Stimulated activated CD4-positive, alpha-beta T cell treated with anti-CD3 and anti-CD28 coated beads, Interleukin-4, amount 100 ng/mL, for 1 hour (primary cell): ENCODE data around the gene NKX6-2.
"Not testable (repeated sequence)": the region's sequence is repeated elsewhere in the genome, so short reads cannot be mapped to it uniquely, and the experiment has no call there.

Experiments
- DNase-seq: peaks from one replicate; pipeline ENCODE4 v3.0.0-alpha.2; 2020

Gene NKX6-2

DNA sequence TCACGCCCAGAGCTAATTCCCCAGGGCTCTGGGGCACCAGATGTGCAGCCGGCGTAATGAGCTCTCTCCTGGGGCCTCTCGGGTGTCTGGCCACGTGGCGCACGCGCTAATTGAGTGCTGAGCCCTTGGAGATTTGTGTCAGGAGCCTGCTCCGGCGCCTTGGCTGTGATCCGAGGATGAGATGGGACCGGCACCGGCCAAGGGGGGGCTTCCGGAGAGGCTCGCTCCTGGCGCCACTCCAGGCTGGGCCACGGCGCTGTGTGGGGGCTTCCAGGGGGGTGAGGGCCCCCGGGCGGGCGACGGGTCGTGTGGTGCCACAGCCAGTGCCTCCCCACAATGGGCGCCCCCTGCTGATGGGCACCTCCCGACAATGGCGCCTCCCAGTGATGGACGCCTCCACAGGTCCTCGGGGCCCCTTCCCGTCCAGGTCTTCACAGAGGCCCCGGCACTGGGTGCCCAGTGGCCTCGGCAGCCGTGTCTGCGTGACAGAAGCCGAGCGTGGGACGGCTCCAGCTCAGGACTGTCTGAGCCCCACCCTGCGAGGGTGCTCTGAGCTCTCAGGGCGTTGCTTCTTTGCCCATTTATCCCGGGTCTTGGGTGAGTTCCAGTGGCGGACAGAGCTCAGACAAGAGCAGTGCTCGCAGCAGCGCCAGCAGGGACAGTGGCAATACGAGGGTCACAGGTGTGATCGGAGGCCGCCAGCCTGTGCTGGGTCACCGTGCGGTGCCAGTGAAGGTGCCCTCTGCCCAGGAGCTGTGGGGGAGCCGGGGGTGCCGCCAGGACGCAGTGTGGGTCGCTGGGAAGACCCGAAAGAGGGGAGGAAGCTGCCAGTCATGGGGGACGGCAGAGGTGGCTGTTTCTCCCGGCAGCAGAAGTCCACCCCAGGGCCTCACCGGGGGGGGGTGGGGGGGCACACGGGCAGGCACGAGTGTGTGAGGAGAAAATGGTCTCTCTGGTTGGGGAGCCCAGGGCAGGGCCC is 8.2 kb upstream of the NKX6-2 start:
- no peak for DNase-seq

DNA sequence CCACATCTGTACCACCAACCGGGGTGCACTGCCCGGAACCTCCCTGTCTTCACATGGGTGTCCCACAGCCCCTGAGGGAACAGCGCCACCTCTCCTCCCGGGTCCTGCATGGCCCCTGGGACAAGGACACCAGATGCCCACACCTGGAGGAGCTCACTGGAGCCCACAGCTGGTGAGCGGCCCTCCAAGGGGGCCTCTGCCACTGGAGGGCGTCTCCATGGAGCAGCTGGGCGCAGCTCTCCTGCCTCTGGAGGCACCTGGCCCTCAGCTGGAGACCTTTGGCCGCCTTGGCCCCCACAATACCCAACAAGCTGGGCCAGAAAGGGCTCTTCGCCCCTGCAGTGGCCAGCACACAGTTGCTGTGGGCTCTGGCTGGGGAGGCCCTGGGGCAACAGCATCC is 7.3 kb upstream of the NKX6-2 start:
- DNase-seq: no peak

DNA sequence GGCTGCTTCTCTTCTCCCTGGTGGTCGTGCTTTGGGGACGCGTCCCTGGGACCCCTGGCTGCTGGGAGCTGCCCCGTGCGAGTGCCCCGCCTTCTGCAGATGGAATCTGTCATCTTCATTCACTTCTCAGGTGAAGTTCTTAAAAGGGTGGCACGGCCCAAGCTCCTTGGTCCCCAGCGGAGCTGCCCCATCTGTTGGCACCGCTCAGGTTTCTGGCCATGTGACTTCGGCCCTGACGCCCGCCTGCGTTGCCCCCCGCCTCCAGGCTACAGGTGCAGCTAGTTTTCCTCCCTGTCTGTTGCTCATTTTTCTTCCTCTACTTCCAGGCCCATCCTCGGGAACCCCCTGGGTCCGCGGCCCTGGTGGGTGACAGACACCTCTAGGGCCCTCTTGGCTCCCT is 6.8 kb upstream of the NKX6-2 start:
- no peak for DNase-seq

DNA sequence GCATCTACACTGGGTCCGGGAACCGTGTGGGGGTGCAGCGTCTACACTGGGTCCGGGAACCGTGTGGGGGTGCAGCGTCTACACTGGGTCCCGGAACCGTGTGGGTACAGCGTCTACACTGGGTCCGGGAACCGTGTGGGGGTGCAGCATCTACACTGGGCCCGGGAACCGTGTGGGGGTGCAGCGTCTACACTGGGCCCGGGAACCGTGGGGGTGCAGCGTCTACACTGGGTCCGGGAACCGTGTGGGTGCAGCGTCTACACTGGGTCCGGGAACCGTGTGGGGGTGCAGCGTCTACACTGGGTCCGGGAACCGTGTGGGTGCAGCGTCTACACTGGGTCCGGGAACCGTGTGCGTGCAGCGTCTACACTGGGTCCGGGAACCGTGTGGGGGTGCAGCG is 6.2 kb upstream of the NKX6-2 start:
- DNase-seq: not testable (repeated sequence)

DNA sequence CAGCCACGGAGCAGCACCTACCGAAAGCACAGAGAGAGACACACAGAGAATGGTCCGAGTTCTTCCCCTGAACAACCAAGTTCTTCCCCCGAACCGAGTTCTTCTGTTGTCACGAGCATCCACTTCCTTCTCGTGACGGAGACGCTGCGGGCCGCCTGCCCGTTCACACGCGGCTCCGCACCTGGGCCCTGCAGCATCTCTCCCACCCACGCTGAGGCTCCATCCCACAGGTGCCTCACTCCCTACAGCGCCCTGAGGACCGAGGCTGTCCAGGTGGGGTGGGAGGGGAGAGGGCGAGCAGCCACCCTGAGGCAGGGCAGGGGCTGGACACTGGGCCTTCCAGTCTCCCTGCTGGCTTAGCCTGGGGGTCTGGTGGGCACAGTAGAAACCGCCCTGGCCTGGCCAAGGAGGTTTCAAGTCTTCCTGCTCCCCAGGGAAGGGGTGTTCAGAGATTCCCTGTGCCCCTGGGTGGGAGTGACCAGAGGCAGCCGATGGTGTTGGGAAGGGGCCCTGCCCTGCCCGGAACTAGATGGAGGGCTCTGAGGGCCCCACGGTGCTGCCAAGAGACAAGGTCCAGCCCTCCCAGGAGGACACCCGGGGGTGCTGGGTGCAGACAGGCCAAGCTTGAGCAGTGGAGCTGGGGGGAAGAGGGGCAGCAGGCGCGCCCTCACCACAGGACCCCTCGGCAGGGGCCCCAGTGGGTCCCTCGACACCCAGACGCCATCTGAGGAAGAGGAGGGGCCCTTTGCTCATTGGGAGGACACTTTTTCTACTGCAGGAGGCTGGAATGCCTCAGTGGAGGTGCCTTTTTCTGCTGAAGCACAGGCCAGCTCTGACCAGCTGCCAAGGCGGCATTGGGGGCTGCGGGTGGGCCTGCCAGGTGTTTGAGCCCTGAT is 5.2 kb upstream of the NKX6-2 start:
- DNase-seq: no peak

DNA sequence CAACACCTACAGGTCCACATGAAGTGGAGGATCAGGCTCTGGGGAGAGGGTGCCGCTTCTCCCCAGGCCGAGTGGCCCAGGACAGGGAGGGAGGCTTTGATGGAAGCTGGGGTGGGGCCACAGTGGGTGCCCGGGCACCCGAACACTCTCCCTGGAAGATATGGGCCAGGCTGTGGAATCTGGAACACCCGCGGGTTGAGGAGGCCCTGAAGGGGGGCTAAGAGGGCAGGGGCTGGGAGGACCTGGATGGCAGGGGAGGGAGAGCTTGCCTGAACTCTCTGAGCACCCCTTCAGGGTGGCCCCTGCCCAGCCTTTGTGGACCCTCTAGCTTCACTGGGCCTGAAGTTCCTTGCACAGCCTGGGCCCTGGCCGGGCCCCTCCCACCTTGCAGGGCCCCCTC is 4.5 kb upstream of the NKX6-2 start:
- no peak for DNase-seq

DNA sequence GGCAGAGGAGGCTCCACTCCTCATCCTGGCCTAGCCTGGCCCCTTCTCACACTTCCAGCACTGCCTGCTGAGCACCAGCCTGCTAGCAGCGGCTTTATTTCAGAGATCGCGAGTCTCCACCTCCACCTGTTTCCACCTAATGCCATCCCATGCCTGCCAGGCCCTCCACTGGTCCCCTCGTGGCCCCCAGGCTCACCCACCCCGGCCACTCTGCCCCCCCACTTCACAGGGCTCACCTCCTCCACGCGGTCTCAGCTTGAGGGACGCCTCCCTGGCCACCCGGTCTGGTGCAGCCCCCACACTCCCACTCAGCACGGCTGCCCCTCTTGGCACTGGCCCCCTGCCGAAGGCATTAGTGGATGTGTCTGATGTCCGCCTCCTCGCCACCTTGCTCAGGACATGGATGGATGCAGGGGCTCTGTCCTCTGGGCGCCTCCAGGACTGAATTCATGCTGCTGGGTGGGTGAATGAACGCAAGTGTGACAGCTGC is 3.8 kb upstream of the NKX6-2 start:
- DNase-seq: no peak

DNA sequence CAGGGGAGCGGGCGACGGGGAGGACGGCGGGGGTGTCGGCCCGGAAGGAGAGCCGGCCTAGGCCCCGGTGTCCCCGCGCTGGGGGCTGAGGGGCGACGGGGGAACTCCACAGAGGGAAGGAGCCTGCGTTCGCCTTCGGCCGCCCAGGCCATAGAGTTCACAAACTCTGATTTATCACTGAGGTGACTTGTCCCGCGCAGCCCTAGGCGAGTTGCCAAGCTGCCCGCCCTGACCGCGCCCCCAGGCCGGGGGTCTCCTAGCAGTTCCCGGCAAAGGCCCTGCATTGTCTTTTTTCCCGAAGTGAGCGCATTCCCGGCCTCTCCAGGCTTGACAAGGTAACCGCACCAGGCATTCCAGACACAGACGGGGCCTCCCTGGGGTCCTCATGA is 2.9 kb upstream of the NKX6-2 start:
- no peak for DNase-seq

DNA sequence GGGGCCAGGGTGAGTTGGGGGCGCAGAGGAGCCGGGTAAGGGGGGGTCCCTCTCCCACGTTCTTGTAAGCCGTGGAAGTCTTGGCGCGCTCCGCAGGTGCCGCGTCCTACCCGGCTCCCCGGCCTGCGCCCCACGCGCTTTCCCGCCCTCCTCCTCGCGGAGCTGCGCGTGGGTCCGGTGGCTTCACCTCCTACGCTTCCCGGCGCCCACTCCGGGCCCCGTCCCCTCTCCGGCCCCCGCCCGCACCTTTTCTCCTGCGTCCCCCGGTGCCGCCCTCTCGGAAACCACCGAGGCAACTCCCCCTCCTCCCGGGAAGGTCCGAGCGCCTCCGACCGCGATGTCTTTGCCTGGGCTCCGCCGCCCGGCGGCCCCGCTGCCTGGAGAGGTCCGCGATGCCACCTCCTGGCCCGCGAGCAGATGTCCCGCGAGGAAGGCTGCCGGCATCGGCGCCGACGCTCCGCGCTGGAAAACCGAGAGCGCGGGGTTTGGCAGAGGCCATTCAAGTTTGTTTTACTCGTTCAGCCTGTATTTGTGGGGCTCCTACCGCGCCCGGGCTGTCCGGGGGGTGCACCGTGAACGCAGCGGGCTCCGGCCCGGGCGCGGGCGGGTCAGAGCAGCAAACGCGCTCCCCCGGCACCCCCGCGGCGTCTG is 2.4 kb upstream of the NKX6-2 start:
- DNase-seq: no peak

DNA sequence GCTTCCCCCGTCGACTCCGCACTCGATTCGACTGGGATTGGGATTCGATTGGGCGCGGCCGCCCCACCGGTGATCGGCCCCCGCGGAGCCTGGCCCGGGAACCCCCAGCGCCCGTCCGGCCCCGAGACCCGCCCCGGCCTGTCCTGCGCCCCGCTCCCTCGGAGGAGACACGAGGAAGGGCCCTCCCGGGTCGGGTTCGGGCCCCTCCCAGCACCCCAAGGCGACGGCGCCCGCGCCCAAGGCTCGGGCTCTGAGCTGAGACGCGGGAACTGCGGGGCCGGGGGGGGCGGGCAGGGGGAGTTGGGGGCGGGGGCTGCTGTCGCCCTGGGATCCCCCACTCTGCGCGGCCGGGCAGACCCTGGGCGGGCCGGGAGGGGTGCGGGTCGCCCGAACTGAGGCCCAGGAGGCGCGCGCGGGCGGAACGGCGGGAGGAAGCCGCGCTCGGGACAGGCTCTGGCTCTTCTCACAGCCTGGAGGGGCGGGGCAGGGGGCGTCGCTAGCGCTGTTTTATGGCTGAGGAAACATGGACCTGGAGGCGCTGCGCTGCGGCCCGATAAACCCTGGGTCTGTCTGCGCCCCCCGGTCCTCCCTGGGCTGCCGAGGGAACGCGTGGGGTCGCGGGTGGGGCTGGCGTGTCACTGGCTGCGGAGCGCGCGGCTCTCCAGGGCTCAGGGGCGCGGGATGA is 1.7 kb upstream of the NKX6-2 start:
- DNase-seq: no peak

DNA sequence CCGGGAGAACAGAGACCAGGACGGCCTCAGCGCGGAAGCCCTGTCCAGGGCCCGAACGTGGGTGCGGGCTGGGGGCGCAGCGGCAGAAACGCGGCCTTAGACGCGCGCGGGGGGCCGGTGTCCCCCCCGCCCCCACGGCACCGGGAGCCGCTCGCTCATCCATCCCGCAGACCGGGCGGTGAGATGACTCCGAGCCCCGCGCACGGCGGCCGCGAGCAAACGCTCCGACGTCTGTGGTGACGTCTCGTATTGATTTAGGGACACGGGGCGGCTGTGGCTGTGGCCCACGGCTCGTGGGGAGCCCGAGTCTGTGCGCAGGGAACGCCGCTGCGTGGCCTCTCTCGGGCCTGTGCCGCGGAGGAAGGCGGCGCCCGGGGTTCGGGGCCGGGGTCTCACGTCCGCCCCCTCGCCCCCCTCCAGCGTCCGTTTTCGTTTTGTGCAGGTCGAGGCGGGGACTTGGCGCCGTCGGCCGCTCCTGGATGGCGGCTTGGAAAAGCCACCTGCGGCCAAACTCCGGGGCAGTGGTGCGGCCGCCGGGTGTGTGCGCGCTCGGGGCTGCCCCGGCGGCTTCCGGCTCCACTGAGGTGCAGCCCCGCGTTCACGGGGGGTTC is 1.0 kb upstream of the NKX6-2 start:
- no peak for DNase-seq

DNA sequence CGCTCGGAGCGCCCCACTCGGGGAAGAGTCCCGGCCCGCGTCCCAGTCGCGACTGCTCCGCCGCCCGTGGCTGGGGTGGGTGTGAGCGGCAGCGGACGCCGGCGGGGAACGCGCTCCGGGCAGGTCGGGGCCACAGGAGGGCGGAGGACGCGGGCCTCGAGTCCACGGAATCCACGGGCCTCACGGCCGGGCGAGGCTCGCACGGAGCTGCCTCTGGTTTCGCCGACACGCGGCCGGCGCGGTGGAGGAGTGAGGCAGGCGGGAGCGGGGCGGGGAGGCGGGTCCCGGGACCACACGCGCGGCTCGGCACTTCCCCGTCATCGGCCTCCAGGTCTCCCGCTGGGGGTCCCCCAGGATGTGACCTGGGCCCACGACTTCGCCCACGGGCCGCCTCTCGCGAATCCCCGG is 533 bp upstream of the NKX6-2 start:
- no peak for DNase-seq

DNA sequence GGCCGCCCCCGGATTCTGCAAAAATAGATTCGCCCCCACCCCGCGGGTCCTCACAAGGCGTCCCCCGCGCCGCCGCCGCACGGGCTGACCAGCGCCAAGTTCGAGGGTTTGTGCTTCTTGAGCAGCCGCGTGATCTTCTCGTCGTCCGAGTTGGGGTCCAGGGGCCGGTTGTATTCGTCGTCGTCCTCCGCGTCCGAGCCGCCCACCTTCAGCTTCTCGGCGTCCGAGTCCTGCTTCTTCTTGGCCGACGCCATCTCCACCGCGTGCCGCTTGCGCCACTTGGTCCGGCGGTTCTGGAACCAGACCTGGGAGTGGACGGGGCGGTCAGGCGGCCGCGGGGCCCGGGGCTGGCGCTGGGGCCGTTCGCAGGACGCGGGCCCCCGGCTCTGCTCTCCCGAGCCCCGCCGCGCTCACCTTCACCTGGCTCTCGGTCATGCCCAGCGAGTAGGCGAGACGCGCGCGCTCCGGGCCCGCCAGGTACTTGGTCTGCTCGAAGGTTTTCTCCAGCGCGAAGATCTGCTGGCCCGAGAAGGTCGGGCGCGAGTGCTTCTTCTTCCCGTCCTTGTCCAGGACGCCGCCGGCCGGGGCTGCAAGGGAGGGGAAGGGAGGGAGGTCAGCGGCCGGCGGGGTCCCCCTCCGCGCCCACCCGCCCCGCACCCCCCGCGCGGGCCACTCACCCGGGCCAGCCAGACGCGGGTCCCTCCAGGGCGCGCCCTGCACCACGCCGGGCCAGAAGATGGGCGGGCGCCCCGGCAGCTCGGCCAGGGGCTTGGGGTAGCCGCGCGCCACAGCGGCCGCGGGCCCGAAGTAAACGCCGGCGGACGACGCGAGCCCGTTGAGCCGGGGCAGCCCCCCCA is 853 bp downstream of the NKX6-2 start:
- DNase-seq: no peak

DNA sequence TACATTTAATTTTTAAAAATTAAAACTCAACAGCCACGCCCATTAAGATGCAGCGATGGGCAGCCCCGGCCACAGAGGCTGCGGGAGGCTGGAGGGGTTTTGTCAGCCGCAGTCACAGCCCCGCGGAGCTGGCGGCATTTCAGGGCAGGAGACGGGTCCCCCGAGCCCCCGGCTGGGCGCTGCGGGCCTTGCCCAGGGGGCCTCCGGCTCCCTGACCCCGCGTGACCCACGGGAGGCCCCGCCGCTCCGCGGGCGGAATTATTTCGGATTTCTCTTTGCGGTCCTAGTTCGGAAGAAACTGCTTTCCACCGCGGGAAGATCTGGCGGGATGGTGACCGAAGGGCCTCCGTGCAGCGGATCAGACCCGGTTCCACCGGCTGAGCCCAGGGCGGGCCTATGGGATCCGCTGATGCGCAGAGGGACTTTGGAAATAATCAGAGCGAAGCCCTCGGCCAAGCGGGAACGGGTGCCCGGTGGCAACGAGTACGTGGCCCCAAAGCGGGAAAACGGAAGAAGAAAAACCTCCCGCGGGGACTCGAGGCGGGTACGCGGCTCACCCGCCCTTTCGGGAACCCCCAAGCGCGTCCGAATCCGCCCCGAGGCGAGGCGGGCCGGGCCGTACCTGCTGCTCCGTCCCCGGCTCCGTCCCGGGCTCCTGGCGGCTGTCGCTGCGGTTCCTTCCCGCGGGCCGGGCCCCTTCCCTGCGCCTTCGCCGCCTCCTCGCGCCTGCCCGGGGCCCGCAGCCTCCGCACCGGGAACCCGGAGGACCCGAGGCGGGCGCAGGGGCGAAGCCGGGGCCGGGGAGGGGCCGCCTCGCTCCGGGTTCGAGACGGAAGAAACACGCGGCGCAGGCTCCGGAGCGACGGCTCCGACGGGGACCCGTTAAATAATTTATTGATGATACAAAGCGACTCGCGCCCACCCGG is 1.7 kb downstream of the NKX6-2 start:
- DNase-seq: no peak

DNA sequence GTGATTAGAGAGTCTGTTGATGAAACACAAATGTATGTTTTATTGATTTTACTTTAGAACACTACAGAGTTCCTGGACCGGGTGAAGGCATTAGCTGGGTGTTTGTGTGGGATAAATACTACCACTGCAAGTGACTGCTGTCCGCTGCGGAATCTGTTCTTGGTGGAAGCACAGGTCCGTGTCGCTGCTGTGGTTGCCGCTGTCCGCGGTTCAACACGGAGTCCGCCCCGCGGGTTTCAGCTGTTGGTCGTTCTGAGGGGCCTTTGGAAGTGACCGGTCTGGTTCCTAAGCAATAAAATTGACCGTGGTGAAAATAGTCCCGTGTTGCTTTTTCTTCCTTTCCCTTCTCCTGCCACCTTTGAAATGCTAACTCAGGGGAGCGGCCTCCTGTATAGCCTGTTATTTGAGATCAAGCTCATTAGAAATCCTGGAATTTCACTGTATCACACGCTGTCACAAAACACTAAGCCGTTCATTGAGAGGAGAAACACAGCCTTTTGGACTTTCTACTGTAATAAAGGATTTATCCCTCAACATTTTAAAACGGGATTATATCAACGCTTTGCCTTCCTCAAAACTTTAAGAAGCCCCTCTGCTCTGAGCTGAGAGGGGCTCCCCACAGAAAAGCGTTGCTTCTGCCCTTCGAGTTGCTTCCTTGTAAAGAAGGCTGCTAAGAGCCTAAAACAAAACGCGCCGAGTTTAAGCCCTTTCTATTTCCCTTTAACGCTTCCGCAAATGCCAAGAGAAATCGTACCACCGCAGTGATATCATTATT is 2.6 kb downstream of the NKX6-2 start:
- no peak for DNase-seq

DNA sequence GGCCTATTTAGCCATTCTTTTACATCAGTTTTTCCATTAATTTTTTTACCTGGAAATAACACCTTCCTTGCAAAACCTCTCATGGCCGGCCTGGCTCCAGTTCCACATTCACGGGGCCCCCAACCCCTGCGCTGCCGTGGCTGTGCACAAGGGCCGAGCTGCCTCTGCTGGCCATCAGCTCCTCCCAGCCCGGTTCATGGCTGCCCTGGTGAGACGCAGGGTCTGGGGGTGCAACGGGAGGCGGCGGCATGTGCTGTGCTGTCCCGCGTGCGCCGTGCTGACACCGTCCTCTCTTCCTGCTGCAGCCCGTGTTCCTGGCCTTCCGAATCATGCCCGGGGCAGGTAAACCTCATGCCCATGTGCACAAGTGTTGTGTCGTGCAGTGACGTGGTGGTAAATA is 4.4 kb downstream of the NKX6-2 start:
- no peak for DNase-seq

DNA sequence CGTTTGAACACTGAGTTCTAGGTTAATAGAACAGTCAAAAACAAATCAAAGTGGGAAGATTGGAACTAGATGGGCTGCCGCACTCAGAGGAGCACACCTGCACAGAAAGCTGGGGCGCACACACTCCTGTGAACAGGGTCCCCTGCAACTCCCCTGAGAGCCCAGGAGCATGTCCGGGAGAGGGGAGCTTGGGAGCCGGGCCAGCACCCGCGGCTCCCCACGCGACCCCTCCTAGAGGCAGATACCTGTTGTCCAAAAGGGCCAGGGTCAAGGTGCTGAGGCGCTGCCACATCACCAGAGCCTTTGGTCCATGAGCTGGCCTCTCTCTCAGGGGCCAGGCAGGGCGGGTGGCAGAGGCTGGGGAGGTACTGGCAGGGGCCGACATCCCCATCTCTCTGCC is 5.6 kb downstream of the NKX6-2 start:
- DNase-seq: no peak

DNA sequence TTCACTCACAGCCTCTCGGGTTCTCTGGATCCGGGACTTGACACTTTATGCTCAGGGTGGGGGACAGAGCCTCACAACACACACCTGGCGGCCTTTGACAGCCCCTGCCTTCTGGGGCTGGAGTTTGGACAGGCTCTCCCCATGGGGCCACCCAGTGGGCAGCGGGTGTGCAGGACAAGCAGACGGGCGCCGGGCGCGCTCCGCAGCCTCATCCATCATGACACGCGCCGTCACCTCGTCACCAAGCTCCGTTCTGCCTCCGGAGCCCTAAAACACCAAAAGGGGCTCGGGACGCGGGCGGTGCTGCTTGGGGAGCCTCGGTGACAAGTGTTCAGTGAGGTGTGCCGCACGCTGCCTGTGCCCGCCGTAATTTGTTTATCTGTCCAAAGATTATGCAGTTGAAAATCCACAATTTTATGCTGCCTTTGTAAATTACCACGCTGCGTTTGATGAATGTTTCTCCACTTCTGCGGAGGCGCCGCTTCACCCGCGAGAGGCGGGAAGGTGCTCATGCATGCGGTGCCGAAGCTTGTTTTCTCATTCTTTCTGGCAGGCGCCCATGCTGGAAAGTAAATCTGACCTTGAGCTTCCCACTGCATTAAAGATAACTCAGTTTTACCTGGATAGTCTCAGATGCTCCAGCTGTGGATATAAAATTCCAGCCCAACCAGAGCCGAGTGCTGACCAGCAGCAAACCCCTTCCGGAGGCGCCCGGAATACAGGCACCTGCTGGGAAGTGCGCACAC is 6.2 kb downstream of the NKX6-2 start:
- DNase-seq: no peak
